PFSK-1 (cell line): ENCODE measurements around the gene ADD2.

Experiments used
- FOXP2 ChIP-seq: optimal IDR thresholded peaks from 2 replicates; pipeline ENCODE3; 2011; ENCODE audit warnings: borderline replicate concordance, control low read depth, inconsistent platforms; ENCODE audit not compliant: insufficient read depth; ENCODE audit errors: extremely low read length, extremely low read depth
- POLR2AphosphoS5 ChIP-seq: IDR thresholded peaks from 2 replicates; pipeline ENCODE4 v1.6.1; 2012; ENCODE audit warnings: low read depth, mild to moderate bottlenecking, control low read depth, low read length, moderate library complexity
- SIN3A ChIP-seq: IDR thresholded peaks from 2 replicates; pipeline ENCODE4 v1.6.1; 2012; ENCODE audit warnings: mild to moderate bottlenecking, low read length, moderate library complexity, borderline replicate concordance; ENCODE audit not compliant: insufficient read depth
- TAF1 ChIP-seq: IDR thresholded peaks from 2 replicates; pipeline ENCODE4 v1.6.1; 2012; ENCODE audit warnings: low read length, control low read depth, borderline replicate concordance; ENCODE audit not compliant: insufficient read depth
- TF ChIP-seq, protein P1 (sequence below), 2 experiments: IDR thresholded peaks; 2 replicates each; pipeline versions ENCODE4 v1.6.1 to v1.8.0; 2011 to 2012; ENCODE audit warnings: low read depth in 2 of 2, low read length in 2 of 2, control low read depth in 1 of 2, inconsistent platforms in 1 of 2, mild to moderate bottlenecking in 1 of 2, moderate library complexity in 1 of 2; ENCODE audit not compliant: insufficient read depth in 1 of 2

DNA sequence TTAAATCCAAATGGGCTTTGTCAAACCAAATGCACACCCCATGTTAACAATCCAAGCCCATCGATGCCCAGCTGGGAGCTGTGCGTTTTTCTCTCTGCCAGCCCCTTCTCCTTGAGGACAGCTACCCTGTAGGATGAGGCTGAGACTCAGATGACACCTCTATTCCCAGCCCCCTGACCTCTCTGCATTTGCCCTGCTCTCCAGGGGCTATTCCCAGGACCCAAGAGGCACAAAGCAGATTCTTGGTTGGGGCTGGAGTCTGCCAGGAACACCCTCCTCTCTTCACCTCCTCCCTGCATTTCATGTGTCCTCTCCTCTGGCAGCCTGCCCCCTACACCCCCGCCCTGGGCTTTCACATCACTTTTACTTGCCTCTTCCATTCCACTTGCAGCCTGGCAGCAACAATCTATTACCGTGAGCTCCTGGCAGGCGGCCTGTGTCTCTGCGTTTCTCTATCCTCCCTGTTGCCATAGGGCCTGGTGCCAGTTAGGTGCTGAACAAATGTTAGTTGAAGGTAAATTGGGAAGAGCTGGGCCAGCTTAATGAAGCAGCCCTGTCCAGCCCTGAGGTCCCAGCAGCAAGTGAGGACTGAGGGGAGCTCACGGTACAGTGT lies 51.8 kb downstream of the ADD2 start:
- TF ChIP-seq TAF1 (no peak), FOXP2 (no peak), SIN3A (no peak), POLR2AphosphoS5 (no peak)
- TF ChIP-seq, protein P1, sequence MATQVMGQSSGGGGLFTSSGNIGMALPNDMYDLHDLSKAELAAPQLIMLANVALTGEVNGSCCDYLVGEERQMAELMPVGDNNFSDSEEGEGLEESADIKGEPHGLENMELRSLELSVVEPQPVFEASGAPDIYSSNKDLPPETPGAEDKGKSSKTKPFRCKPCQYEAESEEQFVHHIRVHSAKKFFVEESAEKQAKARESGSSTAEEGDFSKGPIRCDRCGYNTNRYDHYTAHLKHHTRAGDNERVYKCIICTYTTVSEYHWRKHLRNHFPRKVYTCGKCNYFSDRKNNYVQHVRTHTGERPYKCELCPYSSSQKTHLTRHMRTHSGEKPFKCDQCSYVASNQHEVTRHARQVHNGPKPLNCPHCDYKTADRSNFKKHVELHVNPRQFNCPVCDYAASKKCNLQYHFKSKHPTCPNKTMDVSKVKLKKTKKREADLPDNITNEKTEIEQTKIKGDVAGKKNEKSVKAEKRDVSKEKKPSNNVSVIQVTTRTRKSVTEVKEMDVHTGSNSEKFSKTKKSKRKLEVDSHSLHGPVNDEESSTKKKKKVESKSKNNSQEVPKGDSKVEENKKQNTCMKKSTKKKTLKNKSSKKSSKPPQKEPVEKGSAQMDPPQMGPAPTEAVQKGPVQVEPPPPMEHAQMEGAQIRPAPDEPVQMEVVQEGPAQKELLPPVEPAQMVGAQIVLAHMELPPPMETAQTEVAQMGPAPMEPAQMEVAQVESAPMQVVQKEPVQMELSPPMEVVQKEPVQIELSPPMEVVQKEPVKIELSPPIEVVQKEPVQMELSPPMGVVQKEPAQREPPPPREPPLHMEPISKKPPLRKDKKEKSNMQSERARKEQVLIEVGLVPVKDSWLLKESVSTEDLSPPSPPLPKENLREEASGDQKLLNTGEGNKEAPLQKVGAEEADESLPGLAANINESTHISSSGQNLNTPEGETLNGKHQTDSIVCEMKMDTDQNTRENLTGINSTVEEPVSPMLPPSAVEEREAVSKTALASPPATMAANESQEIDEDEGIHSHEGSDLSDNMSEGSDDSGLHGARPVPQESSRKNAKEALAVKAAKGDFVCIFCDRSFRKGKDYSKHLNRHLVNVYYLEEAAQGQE (IDR thresholded peaks at IDR 0.05; ENCODE audit: insufficient read depth in 1 of 2, low read depth in 2 of 2, low read length in 2 of 2): no peak
